Activated CD4-positive, alpha-beta T cell treated with anti-CD3 and anti-CD28 coated beads, Interleukin-2, amount 10 ng/mL, durations not matched to agents 7 days and 5 days (primary cell): ENCODE data around the gene KRT77. TPM values are rescaled to one million over a fixed set of nuclear protein-coding genes. Genes with fewer than 3 reads are reported as not detected.
"Not testable (repeated sequence)": the region's sequence is repeated elsewhere in the genome, so short reads cannot be mapped to it uniquely, and the experiment has no call there.

Experiments used
- CTCF ChIA-PET: fragments of 350-600 bp; sonication (Branson Sonifier 250); formaldehyde crosslinking; loops from one replicate; lab custom pipeline; 2021; ENCODE audit warnings: antibody characterized with exemption; lab: Charles Lee
- POLR2A ChIA-PET: fragments of 350-600 bp; sonication (Branson Sonifier 250); formaldehyde crosslinking; loops from one replicate; lab custom pipeline; 2021; ENCODE audit warnings: antibody characterized with exemption; lab: Charles Lee
- DNase-seq: peaks from one replicate; pipeline ENCODE4 v3.0.0-alpha.2; 2020
- H3K27ac Mint-ChIP-seq: one replicate; pipeline ENCODE4 v1.8.0; 2021; ENCODE audit warnings: mild to moderate bottlenecking, moderate library complexity, mixed read lengths
- H3K27me3 Mint-ChIP-seq: one replicate; pipeline ENCODE4 v1.8.0; 2021; ENCODE audit warnings: mixed read lengths
- H3K36me3 Mint-ChIP-seq: one replicate; pipeline ENCODE4 v1.8.0; 2021; ENCODE audit warnings: low read depth, mixed read lengths
- H3K4me1 Mint-ChIP-seq: one replicate; pipeline ENCODE4 v1.8.0; 2021; ENCODE audit warnings: mixed read lengths
- H3K4me3 Mint-ChIP-seq: one replicate; pipeline ENCODE4 v1.8.0; 2021; ENCODE audit warnings: mild to moderate bottlenecking, moderate library complexity, mixed read lengths
- H3K9me3 Mint-ChIP-seq: one replicate; pipeline ENCODE4 v1.8.0; 2021; ENCODE audit warnings: mixed read lengths
- total RNA-seq, 2 experiments: library from RNA; stranded (reverse); gene quantifications; one replicate each; pipeline ENCODE4 v1.2.3, GENCODE V29; 2021

The KRT77 gene
- not detected for total RNA-seq

DNA sequence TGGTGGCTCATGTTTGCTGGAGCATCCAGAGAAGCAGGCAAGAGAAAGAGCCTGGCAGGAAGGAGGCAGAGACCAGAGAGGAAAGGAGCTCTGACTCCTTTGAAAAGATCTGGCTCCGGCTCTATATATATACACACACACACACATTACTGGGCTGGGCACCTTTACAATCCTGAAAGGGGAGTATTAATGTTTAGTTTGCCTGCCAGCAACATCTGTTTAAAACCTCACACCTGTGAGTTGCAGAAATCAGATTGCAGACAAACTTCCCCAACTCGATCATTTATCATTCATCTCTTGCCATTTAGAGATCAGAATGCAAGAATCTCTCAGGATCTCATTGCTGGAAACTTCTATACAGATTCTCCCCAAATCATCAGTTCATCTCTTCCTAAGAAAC lies at the start of gene KRT77:
KRT77 (minus strand) TSS at position 101 of the 400 bp plus-strand sequence; CDS start at position 11, 90 bp downstream.
- H3K9me3 Mint-ChIP-seq: no peaks in the 10 kb centered on the region
- peaks cover 9% of the 10 kb centered on the region for H3K4me1 Mint-ChIP-seq
- DNase-seq: no peak
- peaks cover 5% of the 10 kb centered on the region for H3K27me3 Mint-ChIP-seq
- no peak within 1 kb of the TSS for H3K27ac Mint-ChIP-seq
- no peaks in the 10 kb centered on the region for H3K36me3 Mint-ChIP-seq
- no peak within 1 kb of the TSS for H3K4me3 Mint-ChIP-seq
- POLR2A ChIA-PET: no interaction called here
- CTCF ChIA-PET: no interaction called here

DNA sequence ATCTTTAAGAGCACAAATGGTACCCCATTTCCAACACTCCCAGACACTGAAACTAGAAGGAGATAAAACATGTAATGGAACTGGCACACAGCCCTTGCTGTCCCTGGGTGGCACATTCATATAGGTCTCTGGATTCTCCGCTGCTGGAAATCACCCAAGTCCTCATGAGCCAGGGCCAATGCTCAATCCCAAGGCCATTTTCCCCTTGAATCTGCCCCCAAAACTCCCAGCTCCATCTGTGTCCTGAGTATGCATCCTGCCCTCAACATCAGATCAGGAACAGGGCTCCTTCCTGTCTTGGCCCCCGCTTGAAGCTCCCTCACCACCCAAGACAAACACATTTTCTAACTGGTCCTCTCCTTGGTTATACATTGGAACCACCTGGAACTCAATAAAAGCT lies 49.2 kb upstream of the KRT77 start:
- H3K27me3 Mint-ChIP-seq: peaks cover 14% of the 10 kb centered on the region
- no peak overlapping the region for H3K4me3 Mint-ChIP-seq
- H3K4me1 Mint-ChIP-seq: peaks cover 5% of the 10 kb centered on the region

DNA sequence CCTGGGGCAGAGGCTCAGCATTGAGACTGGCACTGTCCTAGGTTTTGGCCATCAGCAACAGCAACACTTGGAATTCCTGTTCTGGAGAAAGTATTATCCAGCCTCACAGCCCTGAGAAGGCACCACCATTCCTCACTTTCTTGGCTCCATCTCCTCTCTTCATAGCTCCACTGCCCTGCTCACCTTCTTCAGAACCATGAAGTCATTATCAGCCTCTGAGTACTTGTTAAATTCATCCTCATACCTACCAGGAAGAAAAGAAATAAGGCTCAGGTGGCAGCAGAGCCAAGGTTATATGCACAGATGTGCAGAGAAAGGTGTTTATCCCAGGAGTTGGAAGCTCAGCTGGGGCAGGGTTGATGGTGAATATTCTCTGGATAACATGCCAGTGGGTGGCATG lies 48.5 kb upstream of the KRT77 start:
- H3K27me3 Mint-ChIP-seq: peaks cover 14% of the 10 kb centered on the region
- no peak overlapping the region for H3K27ac Mint-ChIP-seq
- CTCF ChIA-PET: no interaction called here
- H3K4me3 Mint-ChIP-seq: no peak overlapping the region
- no peaks in the 10 kb centered on the region for H3K9me3 Mint-ChIP-seq
- DNase-seq: no peak
- no peaks in the 10 kb centered on the region for H3K36me3 Mint-ChIP-seq
- POLR2A ChIA-PET: no interaction called here
- peaks cover 5% of the 10 kb centered on the region for H3K4me1 Mint-ChIP-seq

More for the DNA sequence above, 49.2 kb upstream of the KRT77 start:
- POLR2A ChIA-PET: no interaction called here
- Mint-ChIP-seq H3K9me3 (no peaks in the 10 kb centered on the region), H3K36me3 (no peaks in the 10 kb centered on the region), H3K27ac (no peak overlapping the region)
- DNase-seq: no peak
- CTCF ChIA-PET: no interaction called here

DNA sequence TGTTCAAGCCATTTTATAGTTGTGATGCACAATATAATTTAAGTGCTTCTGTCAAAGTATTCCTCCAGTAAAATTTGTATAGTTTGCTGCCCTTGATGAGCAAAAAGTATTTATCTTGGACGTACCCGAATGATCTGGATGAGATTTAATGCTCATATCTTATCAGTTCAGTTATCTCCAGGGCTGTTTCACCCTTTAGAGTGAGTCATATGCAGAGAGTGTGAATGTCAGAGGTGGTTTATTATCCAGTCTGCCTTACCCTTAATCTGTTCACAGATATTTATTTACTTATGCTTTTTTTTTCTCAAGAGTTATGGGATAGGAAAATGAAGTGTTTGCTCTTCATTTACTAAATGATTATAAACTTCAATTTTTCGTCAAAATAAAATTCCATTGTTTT lies 47.2 kb upstream of the KRT77 start:
- H3K27ac Mint-ChIP-seq: not testable (repeated sequence)

DNA sequence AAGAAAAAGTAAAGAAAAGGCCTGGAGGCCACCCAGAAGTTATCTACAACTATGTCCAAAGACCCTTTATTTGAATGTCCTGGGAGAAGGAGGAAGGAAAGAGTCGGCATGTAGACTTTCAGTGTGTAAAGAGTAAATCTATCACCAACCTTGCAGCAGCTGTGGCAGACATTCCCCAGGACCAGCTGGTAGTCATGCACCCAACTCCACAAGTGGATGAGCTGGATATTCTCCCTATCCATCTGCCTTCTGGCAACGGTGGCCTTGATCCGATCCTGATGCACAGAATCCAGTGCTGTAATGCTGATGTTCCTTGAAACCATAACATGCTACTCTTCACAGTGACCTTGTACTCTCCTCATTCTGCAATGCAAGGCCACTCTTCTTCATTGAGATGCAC lies 46.5 kb upstream of the KRT77 start:
- ChIA-PET POLR2A (interaction anchor here (0.6 kb wide), 1 partner anchor 64 kb away, joined by 5 read pairs; the partner anchor contains the start of gene KRT4), CTCF (no interaction called here)
- Mint-ChIP-seq H3K4me3 (no peak overlapping the region), H3K36me3 (no peaks in the 10 kb centered on the region), H3K27me3 (peaks cover 14% of the 10 kb centered on the region), H3K9me3 (no peaks in the 10 kb centered on the region), H3K4me1 (peaks cover 5% of the 10 kb centered on the region), H3K27ac (no peak overlapping the region)
- no peak for DNase-seq

More for the DNA sequence above, 47.2 kb upstream of the KRT77 start:
- H3K36me3 Mint-ChIP-seq, H3K4me1 Mint-ChIP-seq, DNase-seq, H3K4me3 Mint-ChIP-seq, CTCF ChIA-PET, H3K9me3 Mint-ChIP-seq, POLR2A ChIA-PET: not testable (repeated sequence)
- peaks cover 14% of the 10 kb centered on the region for H3K27me3 Mint-ChIP-seq

DNA sequence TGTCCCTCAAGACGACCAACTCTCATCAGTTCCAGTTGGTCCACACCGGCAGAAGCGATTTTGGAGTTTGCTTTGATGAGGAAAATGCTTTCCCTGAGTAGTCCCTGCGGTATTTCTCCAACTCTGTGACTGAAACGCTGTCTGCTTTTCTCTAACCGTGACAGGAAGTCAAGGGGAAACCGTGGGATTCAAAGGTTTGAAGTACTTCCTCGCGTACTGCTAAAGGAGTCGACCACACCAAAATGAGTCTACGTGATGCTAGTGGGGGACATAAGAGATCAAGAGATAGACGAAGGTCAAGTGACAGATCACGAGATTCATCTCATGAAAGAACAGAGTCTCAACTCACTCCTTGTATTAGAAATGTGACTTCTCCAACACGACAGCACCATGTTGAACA lies 45.3 kb upstream of the KRT77 start:
- Mint-ChIP-seq H3K4me3 (no peak overlapping the region), H3K9me3 (no peaks in the 10 kb centered on the region), H3K4me1 (peaks cover 5% of the 10 kb centered on the region), H3K36me3 (no peaks in the 10 kb centered on the region), H3K27ac (no peak overlapping the region), H3K27me3 (peaks cover 14% of the 10 kb centered on the region)
- CTCF ChIA-PET: no interaction called here
- POLR2A ChIA-PET: no interaction called here
- no peak for DNase-seq

DNA sequence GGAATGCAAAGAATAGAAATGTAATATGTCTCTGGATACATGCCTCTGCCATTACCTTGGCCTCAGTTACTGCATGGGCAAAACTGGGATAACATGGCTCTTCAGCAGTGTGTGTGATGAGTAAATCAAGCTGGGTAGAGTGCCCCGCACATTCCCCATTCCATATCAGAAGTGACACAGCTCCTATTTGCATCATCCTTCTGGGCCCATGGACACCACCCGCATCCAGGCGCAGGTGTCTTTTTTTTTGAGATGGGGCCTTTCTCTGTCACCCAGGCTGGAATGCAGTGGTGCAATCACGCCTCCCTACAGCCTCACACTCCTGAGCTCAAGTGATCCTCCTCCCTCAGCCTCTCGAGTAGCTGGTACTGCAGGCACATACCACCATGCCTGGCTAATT lies 42.2 kb upstream of the KRT77 start:
- peaks cover 5% of the 10 kb centered on the region for H3K4me1 Mint-ChIP-seq
- no peaks in the 10 kb centered on the region for H3K36me3 Mint-ChIP-seq
- no peaks in the 10 kb centered on the region for H3K9me3 Mint-ChIP-seq
- no peak overlapping the region for H3K27ac Mint-ChIP-seq
- ChIA-PET POLR2A (no interaction called here), CTCF (interaction anchor here (0.6 to 0.8 kb wide), 2 partner anchors 14 to 350 kb away, joined by 3 to 5 read pairs; no protein-coding TSS in a partner anchor)
- DNase-seq: no peak
- peaks cover 11% of the 10 kb centered on the region for H3K27me3 Mint-ChIP-seq
- H3K4me3 Mint-ChIP-seq: no peak overlapping the region

DNA sequence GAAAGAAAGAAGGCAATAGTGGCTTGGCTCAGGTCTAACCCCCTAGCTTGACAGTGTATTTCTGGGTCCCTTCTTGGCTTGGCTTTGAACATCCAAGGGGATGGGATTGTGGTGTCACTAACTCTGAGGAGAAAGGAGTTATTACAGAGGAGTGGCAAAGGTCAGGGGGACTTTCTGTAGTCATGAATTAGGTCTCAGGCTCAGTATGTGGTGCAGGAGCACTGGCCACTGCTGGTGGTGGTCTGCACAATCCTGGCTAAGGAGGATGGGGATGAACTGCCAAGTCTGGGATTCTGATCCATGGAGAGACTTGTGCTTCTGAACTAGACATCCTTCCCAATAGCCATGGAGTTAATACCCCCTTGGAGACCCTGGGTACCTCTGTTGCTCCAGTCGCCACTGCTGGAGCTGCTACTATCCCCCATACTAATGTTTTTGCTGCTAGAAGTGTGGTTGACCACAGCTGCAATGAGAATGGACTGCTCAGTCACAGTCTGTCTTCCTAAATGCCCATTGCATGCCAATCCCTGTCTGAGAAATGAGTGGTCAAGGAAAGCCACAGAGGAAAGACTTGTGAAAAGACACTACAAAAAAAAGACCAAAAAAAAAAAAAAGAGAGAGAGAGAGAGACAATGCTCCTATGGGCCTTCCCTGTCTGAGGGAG lies 41.3 kb upstream of the KRT77 start:
- CTCF ChIA-PET: no interaction called here

DNA sequence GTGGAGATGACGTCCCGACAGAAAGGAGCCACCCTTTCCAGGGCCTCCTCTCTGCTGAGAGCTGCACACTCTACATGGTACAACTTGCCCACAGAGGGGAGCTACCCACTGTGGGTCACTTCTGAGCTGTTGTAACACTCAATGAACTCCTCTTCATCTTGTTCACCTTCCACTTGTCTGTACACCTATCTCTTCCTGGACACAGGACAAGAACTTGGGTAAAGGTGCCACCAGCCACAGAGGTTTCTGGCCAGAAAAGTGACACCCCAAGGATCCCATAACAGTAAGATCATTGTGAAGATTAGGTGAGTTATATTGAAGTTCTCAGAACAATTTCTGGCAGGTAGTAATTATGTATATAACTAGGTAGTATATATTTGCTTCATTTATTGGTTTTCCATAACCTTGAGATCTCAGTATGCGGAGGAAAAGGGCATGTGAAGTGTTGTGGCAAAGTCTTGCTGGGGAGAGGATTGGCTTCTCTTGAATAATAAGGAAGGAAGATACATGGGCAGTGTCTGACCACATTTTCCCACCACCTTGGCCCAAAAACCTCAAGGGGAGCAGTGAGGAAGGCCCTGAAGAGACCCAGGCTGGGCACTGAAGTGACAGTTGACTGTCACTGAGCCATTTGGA lies 39.6 kb upstream of the KRT77 start:
- Mint-ChIP-seq H3K27ac (no peak overlapping the region), H3K4me3 (no peak overlapping the region), H3K36me3 (no peaks in the 10 kb centered on the region), H3K9me3 (no peaks in the 10 kb centered on the region), H3K27me3 (peaks cover 4% of the 10 kb centered on the region), H3K4me1 (no peaks in the 10 kb centered on the region)
- CTCF ChIA-PET: no interaction called here
- POLR2A ChIA-PET: no interaction called here
- DNase-seq: no peak

More for the DNA sequence above, 41.3 kb upstream of the KRT77 start:
- DNase-seq: no peak
- Mint-ChIP-seq H3K36me3 (no peaks in the 10 kb centered on the region), H3K4me3 (no peak overlapping the region), H3K4me1 (peaks cover 5% of the 10 kb centered on the region), H3K9me3 (no peaks in the 10 kb centered on the region), H3K27ac (no peak overlapping the region), H3K27me3 (peaks cover 11% of the 10 kb centered on the region)
- POLR2A ChIA-PET: no interaction called here

DNA sequence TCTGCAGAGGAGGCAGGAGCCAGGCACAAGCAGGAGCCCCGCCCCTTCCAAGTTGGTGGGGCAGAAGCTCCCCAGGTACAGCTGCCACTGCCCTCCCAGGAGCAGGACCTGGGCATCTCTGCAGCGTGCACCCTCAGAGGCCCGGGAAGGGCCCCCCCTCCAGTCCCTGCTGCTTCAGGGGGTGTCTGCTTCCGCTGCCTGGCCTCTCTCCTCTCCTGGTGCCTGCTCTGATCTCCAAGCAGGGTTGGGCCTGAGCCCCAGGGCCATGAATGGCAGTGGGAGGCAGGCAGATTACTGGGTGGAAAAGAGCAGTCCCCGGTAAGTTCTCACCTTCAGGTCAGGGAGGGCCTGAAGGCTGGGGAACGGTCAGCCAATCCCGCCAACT lies 38.9 kb upstream of the KRT77 start:
- ChIA-PET POLR2A (no interaction called here), CTCF (no interaction called here)
- DNase-seq: no peak
- Mint-ChIP-seq H3K4me3 (no peak overlapping the region), H3K27ac (no peak overlapping the region), H3K4me1 (no peaks in the 10 kb centered on the region), H3K9me3 (no peaks in the 10 kb centered on the region), H3K27me3 (peaks cover 4% of the 10 kb centered on the region), H3K36me3 (no peaks in the 10 kb centered on the region)

DNA sequence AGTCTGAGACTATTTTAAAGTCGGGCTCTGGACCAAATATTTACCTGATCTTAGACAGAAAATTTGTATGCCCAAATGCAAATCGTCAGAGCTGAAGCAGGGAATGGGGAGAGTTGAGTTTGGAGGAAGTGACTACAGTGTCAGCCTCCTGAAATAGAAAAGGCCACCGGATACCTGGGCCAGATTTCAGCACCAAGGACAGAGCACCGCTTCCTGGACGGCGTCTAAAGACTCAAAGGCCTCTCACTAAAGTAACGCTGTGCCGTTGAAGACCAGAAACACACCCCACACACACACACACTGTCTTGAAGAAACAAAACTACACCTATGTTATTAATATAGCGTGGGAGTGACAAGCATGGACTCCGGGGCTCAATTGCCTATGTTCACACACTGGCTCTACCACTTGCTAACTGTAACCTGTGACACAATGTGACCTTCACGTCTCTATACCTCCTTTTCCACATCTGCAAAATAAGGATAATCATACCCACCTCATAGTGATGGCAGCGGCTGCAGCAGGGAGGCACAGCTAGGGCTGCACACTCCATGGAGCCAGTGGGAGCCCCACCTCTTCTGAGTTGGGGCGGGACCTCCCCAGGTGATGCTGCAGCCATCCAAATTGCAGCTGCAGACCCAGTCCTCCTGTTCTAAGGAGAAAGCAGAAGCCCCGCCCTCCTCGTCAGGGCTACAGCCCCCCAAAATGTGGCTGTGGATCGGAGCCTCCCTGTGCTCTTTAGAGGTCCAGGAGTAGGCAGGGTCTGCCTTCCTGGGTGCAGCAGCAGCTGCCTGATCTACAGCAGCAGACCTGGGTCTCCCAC lies 38.3 kb upstream of the KRT77 start:
- H3K4me1 Mint-ChIP-seq: no peaks in the 10 kb centered on the region
- no peak overlapping the region for H3K4me3 Mint-ChIP-seq
- H3K27me3 Mint-ChIP-seq: peaks cover 4% of the 10 kb centered on the region
- ChIA-PET CTCF (no interaction called here), POLR2A (no interaction called here)
- H3K27ac Mint-ChIP-seq: no peak overlapping the region
- H3K36me3 Mint-ChIP-seq: no peaks in the 10 kb centered on the region
- H3K9me3 Mint-ChIP-seq: no peaks in the 10 kb centered on the region
- DNase-seq: peak; percentile 80

DNA sequence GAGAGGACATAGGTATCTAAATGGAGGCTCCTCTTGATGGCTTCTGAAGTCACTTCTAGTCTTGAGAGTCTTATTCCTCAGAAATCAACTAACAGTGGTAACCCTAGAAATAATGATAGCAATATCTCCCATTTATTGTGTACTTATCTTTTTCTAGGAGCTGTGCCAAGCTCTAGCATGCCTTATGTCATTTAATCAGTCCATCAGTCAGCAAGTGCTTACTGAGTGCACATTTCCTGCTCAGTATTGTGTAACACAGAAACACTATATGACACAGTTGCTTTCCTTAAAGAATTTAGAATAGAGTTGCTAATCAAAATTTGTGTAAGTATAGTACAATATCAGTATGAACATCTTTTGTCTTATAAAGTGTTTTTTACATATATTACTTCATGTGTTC lies 37.3 kb upstream of the KRT77 start:
- Mint-ChIP-seq H3K27ac (no peak overlapping the region), H3K27me3 (peaks cover 4% of the 10 kb centered on the region), H3K36me3 (no peaks in the 10 kb centered on the region), H3K4me1 (no peaks in the 10 kb centered on the region), H3K9me3 (no peaks in the 10 kb centered on the region), H3K4me3 (no peak overlapping the region)
- ChIA-PET CTCF (no interaction called here), POLR2A (no interaction called here)
- DNase-seq: no peak

DNA sequence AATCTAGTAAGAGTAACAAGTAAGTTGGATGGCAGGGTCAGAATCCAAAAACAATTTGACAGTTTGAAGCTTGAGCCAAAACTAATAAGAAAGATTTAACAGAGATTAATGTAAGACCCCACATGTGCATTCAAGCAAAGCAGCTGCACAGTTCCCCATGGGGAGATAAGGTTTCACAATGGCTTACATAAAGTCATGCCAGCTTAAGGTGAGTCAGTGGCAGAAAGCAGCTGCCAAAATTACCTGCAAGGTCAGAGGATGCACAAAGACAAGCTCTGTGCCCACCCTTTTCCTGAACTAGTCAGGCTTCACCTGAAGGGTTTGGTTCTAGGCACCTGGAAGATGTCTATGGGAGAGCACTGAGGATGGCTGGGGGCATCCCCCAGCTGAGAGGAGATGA lies 36.6 kb upstream of the KRT77 start:
- ChIA-PET POLR2A (no interaction called here), CTCF (no interaction called here)
- no peak for DNase-seq
- Mint-ChIP-seq H3K27me3 (peaks cover 4% of the 10 kb centered on the region), H3K27ac (no peak overlapping the region), H3K36me3 (no peaks in the 10 kb centered on the region), H3K9me3 (no peaks in the 10 kb centered on the region), H3K4me1 (no peaks in the 10 kb centered on the region), H3K4me3 (no peak overlapping the region)
